Measurements from ENCODE around the gene GSN.

GSN gene

DNA sequence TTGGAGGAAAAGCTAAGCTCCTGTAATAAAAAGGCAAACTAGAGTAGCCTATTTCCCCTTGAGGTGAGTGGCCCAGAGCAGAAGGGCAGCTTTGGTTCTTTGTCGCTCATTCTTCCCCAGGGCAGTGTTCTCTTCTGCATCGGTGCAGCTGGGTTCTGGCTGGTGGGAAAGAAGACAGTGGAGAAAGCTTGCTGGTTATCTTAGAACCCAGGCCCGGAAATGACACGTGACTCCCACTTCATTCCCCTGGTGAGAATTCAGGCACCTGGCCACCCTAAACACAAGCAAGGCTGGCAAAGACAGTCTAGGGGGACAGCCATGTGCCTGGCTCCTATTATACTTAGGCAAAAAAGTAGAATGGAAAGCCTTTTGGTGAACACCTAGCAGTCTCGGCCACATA lies 32.5 kb upstream of the GSN start:
- FAIRE-seq, result no peak
- no peak for DNase-seq (ENCODE audit: insufficient read length, low spot score)
- TF ChIP-seq, protein P1, sequence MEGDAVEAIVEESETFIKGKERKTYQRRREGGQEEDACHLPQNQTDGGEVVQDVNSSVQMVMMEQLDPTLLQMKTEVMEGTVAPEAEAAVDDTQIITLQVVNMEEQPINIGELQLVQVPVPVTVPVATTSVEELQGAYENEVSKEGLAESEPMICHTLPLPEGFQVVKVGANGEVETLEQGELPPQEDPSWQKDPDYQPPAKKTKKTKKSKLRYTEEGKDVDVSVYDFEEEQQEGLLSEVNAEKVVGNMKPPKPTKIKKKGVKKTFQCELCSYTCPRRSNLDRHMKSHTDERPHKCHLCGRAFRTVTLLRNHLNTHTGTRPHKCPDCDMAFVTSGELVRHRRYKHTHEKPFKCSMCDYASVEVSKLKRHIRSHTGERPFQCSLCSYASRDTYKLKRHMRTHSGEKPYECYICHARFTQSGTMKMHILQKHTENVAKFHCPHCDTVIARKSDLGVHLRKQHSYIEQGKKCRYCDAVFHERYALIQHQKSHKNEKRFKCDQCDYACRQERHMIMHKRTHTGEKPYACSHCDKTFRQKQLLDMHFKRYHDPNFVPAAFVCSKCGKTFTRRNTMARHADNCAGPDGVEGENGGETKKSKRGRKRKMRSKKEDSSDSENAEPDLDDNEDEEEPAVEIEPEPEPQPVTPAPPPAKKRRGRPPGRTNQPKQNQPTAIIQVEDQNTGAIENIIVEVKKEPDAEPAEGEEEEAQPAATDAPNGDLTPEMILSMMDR (IDR thresholded peaks at IDR 0.05; ENCODE audit: insufficient read depth, missing control alignments), result no peak

DNA sequence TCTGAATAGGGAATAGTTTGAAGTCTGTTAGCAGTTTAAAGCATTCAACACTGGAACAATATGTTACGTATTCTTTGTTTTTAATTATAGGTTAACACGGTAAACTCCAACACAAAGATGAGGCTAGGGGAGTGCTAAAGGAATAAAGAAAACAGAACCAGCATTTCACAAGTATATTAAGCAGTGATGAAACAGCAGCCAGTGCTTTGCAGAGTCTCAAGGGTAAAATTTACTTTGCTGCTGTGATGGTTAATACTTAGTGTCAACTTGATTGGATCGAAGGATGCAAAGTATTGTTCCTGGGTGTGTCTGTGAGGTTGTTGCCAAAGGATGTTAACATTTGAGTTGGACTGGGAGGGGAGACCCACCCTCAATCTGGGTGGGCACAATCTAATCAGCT lies 30.0 kb upstream of the GSN start:
- DNase-seq (ENCODE audit: insufficient read length, low spot score), result no peak
- TF ChIP-seq, protein P1 (IDR thresholded peaks at IDR 0.05; ENCODE audit: insufficient read depth, missing control alignments), result no peak
- FAIRE-seq, result no peak

DNA sequence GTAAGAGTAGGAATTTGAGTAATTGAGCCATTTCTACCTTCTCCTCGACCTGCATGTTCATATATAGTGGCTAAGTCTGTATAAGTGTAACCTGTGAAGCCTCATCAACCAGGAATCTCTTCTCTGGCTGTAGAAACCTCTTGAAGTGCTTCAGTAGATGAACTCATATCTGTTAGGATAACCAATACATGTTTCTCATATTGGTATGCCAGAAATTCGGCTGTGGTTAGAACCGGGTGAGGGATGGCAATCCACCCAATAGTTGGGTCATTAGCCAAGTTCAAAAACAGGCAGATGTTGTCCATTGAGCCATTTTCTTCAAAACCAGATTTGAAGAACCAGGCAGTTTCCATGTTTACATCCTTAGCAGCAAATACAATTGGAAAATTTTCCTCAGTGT lies 28.9 kb upstream of the GSN start:
- TF ChIP-seq, protein P1 (IDR thresholded peaks at IDR 0.05; ENCODE audit: insufficient read depth, missing control alignments), result no peak
- FAIRE-seq, result no peak
- DNase-seq (ENCODE audit: insufficient read length, low spot score), result no peak

DNA sequence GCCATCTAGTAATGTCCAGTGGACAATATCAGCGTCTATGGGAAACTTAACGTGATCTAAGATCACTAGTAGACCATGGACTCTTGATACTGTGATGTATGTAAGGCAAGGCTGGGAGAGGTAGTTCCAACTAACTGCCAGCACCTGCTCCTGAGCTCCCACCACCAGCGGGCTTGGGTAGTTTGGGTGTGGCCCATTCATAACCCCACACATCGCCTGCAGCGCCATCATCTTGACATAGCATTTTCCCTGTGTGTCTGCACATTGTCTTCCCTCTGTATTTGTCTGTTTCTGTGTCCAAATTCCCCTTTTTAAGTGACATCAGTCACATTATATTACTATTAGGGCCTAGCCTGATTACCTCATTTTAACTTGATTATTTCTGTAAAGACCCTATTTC lies 28.1 kb upstream of the GSN start:
- TF ChIP-seq, protein P1 (IDR thresholded peaks at IDR 0.05; ENCODE audit: insufficient read depth, missing control alignments), result no peak
- DNase-seq (ENCODE audit: insufficient read length, low spot score) (no peak), FAIRE-seq (no peak)

DNA sequence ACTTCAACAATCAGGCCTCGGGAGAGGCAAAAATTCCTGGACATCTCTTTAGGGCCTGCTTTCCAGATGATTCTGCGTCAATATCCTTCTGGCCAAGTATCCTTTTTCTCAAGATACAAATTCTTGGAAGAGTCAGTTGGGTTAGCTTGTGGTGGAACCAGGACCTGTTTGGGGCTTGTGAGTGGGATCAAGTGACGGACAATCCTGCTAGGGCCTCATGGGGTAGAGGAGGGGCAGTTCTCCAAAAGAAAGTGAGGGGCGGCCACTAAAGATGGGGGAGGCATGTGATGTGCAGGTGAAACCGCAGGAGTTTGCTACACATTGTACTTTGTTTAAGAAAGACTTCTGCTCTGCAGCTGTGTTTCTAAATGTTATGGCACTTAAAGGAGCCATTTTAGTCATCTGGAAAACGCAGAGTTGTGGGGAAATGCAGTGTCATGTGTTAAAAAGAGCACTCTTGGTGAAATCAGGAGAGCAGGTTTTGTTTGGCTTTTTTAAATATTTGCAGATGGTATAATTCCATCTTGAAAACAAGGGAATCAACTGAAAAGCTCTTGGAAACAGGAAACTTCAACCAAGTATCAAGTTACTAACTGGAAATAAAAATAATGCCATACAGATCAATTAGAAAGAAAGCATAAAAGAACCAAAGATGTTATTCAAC lies 27.4 kb upstream of the GSN start:
- TF ChIP-seq, protein P1 (IDR thresholded peaks at IDR 0.05; ENCODE audit: insufficient read depth, missing control alignments), result no peak
- DNase-seq (ENCODE audit: insufficient read length, low spot score), result no peak
- no peak for FAIRE-seq

DNA sequence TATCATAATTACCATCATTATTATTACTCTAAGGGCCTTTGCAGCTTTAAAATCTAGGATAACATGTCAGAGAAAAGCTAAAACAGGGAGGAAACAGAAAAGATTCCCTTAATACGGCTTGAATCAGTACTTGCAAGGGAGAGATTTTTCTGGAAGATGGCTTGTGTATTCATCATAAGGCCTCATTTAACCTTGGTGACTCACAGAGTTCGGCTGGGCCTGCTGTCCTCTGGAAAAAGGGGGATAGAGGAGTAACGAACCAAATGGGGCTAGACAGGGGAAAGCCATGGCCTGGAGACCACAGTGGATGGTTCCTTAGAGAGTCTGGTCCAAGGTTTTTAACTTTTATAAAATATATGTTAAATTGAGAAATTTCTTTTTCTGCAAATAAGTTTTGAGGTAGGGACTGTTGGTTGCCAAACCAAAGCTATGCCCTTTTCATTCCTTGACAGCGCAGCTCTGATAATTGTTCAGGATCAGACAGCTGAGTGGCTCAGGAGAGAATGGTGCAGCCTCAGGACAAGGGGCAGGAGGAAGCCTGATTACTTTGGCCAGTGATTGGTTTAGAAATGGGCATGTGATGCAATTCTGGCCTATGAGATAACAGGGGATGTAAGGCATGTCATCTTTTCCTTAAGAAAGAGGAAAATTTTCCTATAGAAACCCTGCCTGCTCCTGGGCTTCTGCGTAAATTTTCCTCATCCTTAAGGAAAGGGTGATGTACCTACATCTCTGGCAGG lies 25.6 kb upstream of the GSN start:
- FAIRE-seq (no peak), DNase-seq (ENCODE audit: insufficient read length, low spot score) (no peak)
- TF ChIP-seq, protein P1 (IDR thresholded peaks at IDR 0.05; ENCODE audit: insufficient read depth, missing control alignments), result no peak

DNA sequence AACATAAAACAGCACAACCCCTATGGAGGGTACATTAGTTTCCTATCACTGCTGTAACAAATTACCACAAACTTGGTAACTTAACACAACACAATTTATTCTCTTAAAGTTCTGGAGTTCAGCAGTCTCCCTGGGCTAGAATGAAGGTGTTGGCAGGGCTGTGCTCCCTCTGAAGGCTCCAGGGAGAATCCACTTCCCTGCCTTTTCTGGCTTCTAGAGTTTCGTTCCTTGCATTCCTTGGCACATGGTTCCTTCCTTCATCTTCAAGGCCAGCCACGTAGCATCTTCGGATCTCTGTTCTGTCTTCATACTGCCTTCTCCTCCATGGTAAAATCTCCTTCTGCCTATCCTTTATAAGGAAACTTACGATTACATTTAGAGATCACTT lies 25.0 kb upstream of the GSN start:
- DNase-seq (ENCODE audit: insufficient read length, low spot score), result no peak
- no peak for FAIRE-seq
- TF ChIP-seq, protein P1 (IDR thresholded peaks at IDR 0.05; ENCODE audit: insufficient read depth, missing control alignments), result no peak

Measured in D721Med (cell line).